ENCODE data around the gene ALS2. TPM values are rescaled to one million over a fixed set of nuclear protein-coding genes. Genes with fewer than 3 reads are reported as not detected.

The ALS2 gene
- total and polyA plus RNA-seq, 4 donors = 8.2 to 35.3 (median 15.0) TPM

- TF ChIP-seq YY1 (IDR thresholded peaks at IDR 0.05) = no peak
- TF ChIP-seq NR2F2 (IDR thresholded peaks at IDR 0.05) = peak; percentile 45
These were observed 82.0 kb downstream of the ALS2 start, which contains the start of gene MPP4 for GRCh38 chr2:201698588-201699226. TSS of gene MPP4 (minus strand) at chr2:201698644. CDS start at chr2:201693954, 4,690 bp downstream.

GRCh38 chr2:201697899-201698298 is 82.8 kb downstream of the ALS2 start:
- 85% methylated on average over 2 of the region's 2 CpGs for WGBS
- no peak for DNase-seq (ENCODE audit: low spot score)
- Histone ChIP-seq H3K36me3 (ENCODE audit: control insufficient read depth in 4 of 4, insufficient read depth in 3 of 4, low read depth in 1 of 4, low read length in 3 of 4) (peaks cover 4 to 17% (median 12%) of the 10 kb centered on the region in 4 donors), H3K4me3 (ENCODE audit: low read depth in 1 of 3, low read length in 3 of 3) (no peak overlapping the region), H3K4me1 (ENCODE audit: control insufficient read depth in 4 of 4, insufficient read depth in 4 of 4, low read length in 3 of 4) (peaks cover 0 to 2% (median 0%) of the 10 kb centered on the region in 4 donors), H3K9me3 (ENCODE audit: control insufficient read depth in 4 of 4, low read length in 3 of 4) (no peaks in the 10 kb centered on the region), H3K27me3 (ENCODE audit: control insufficient read depth in 4 of 4, insufficient read depth in 4 of 4, low read length in 3 of 4) (no peaks in the 10 kb centered on the region), H3K9ac (ENCODE audit: low read depth in 1 of 2, low read length in 2 of 2) (no peak overlapping the region), H3K27ac (ENCODE audit: low read depth in 1 of 2, low read length in 2 of 2) (no peak overlapping the region)
- TF ChIP-seq JUND (IDR thresholded peaks at IDR 0.05) (peak in 1 of 2 donors; percentile 33), HNF4A (conservative IDR thresholded peaks at IDR 0.05) (no peak), EGR1 (IDR thresholded peaks at IDR 0.05; ENCODE audit: low read depth in 2 of 2) (no peak), REST (IDR thresholded peaks at IDR 0.05) (no peak), FOXA2 (IDR thresholded peaks at IDR 0.05) (no peak), NR2F2 (IDR thresholded peaks at IDR 0.05) (no peak), TAF1 (conservative IDR thresholded peaks at IDR 0.05) (no peak), ZBTB33 (IDR thresholded peaks at IDR 0.05) (no peak)

More at GRCh38 chr2:201698588-201699226, 82.0 kb downstream of the ALS2 start, which contains the start of gene MPP4:
- Histone ChIP-seq H3K4me1 (ENCODE audit: control insufficient read depth in 4 of 4, insufficient read depth in 4 of 4, low read length in 3 of 4) (peaks cover 0 to 2% (median 0%) of the 10 kb centered on the region in 4 donors), H3K9me3 (ENCODE audit: control insufficient read depth in 4 of 4, low read length in 3 of 4) (no peaks in the 10 kb centered on the region), H3K27ac (ENCODE audit: low read depth in 1 of 2, low read length in 2 of 2) (no peak within 1 kb of the TSS), H3K4me3 (ENCODE audit: low read depth in 1 of 3, low read length in 3 of 3) (no peak within 1 kb of the TSS), H3K9ac (ENCODE audit: low read depth in 1 of 2, low read length in 2 of 2) (no peak within 1 kb of the TSS), H3K36me3 (ENCODE audit: control insufficient read depth in 4 of 4, insufficient read depth in 3 of 4, low read depth in 1 of 4, low read length in 3 of 4) (peaks cover 7 to 20% (median 14%) of the 10 kb centered on the region in 4 donors), H3K27me3 (ENCODE audit: control insufficient read depth in 4 of 4, insufficient read depth in 4 of 4, low read length in 3 of 4) (no peaks in the 10 kb centered on the region)
- 67% methylated on average over 3 of the region's 3 CpGs for WGBS
- no peak for DNase-seq (ENCODE audit: low spot score)

GRCh38 chr2:201696151-201696659 is 84.5 kb downstream of the ALS2 start:
- Histone ChIP-seq H3K9me3 (ENCODE audit: control insufficient read depth in 4 of 4, low read length in 3 of 4) (no peaks in the 10 kb centered on the region), H3K4me1 (ENCODE audit: control insufficient read depth in 4 of 4, insufficient read depth in 4 of 4, low read length in 3 of 4) (peaks cover 0 to 2% (median 0%) of the 10 kb centered on the region in 4 donors), H3K4me3 (ENCODE audit: low read depth in 1 of 3, low read length in 3 of 3) (no peak overlapping the region), H3K9ac (ENCODE audit: low read depth in 1 of 2, low read length in 2 of 2) (no peak overlapping the region), H3K36me3 (ENCODE audit: control insufficient read depth in 4 of 4, insufficient read depth in 3 of 4, low read depth in 1 of 4, low read length in 3 of 4) (peaks cover 0 to 6% (median 4%) of the 10 kb centered on the region in 4 donors), H3K27me3 (ENCODE audit: control insufficient read depth in 4 of 4, insufficient read depth in 4 of 4, low read length in 3 of 4) (no peaks in the 10 kb centered on the region), H3K27ac (ENCODE audit: low read depth in 1 of 2, low read length in 2 of 2) (no peak overlapping the region)
- DNase-seq (ENCODE audit: low spot score) = no peak
- TF ChIP-seq FOXA2 (IDR thresholded peaks at IDR 0.05) (no peak), SP1 (IDR thresholded peaks at IDR 0.05) (no peak), GABPA (IDR thresholded peaks at IDR 0.05 in 1 of 2, conservative IDR thresholded peaks at IDR 0.05 in 1 of 2) (no peak), HNF4A (conservative IDR thresholded peaks at IDR 0.05) (no peak), ATF3 (IDR thresholded peaks at IDR 0.05) (no peak)
- WGBS = 77% methylated on average over 6 of the region's 6 CpGs
